Sigmoid colon (tissue), 7 donors: ENCODE results near the gene NPC1. TPM values are rescaled to one million over a fixed set of nuclear protein-coding genes. Genes with fewer than 3 reads are reported as not detected.

Experiments
- DNase-seq: peaks from one replicate; pipeline ENCODE4 v3.0.0-alpha.2; 2019
- H3K27ac ChIP-seq, 4 donors: fragments of 200-600 bp; sonication (generic); one replicate each; pipeline ENCODE4 v1.5.1; 2016 to 2019; ENCODE audit warnings: mild to moderate bottlenecking in 1 of 4
- H3K27me3 ChIP-seq, 3 donors: fragments of 200-600 bp; sonication (generic); one replicate each; pipeline ENCODE4 v1.5.1; 2019; ENCODE audit warnings: mild to moderate bottlenecking in 1 of 3
- H3K36me3 ChIP-seq, 4 donors: fragments of 200-600 bp; sonication (generic); one replicate each; pipeline ENCODE4 v1.5.1; 2016 to 2019
- H3K4me1 ChIP-seq, 4 donors: fragments of 200-600 bp; sonication (generic); one replicate each; pipeline ENCODE4 v1.5.1; 2017 to 2019
- H3K4me3 ChIP-seq, 4 donors: fragments of 200-600 bp; sonication (generic); one replicate each; pipeline ENCODE4 v1.5.1; 2017 to 2019; ENCODE audit warnings: mild to moderate bottlenecking in 2 of 4, moderate library complexity in 1 of 4
- H3K9me3 ChIP-seq, 4 donors: fragments of 200-600 bp in 3 of 4; sonication (generic) in 3 of 4; one replicate each; pipeline versions ENCODE4 v1.5.1 to v1.6.1; 2013 to 2019
- CTCF ChIP-seq, 4 experiments: fragments of 450-650 bp in 3 of 4; fragments of 200-600 bp in 1 of 4; IDR thresholded peaks; one replicate each; pipeline ENCODE4 v1.5.1; 2016 to 2019; ENCODE audit warnings: antibody characterized with exemption in 4 of 4, mild to moderate bottlenecking in 3 of 4, moderate library complexity in 2 of 4
- EP300 ChIP-seq, 4 donors: sonication (generic); formaldehyde crosslinking; IDR thresholded peaks; one replicate each; pipeline ENCODE4 v1.6.1; 2017; ENCODE audit warnings: antibody characterized with exemption in 4 of 4
- POLR2A ChIP-seq, 2 donors: fragments of 450-650 bp; IDR thresholded peaks; one replicate each; pipeline ENCODE4 v1.6.1; 2016; ENCODE audit warnings: antibody characterized with exemption in 2 of 2, mild to moderate bottlenecking in 2 of 2, moderate library complexity in 2 of 2
- POLR2AphosphoS5 ChIP-seq, 4 donors: sonication (generic); formaldehyde crosslinking; IDR thresholded peaks; one replicate each; pipeline ENCODE4 v1.6.1; 2017; ENCODE audit warnings: antibody characterized with exemption in 4 of 4
- WGBS, 2 donors: extraction: QIAGEN DNeasy Blood & Tissue Kit; methylation state at CpG; one replicate each; pipeline ENCODE4 v1.1.7; 2013; 5-methylcytosine and 5-hydroxymethylcytosine counted together
- intact Hi-C: fragments of 100-400 bp; cut with DNase I; formaldehyde crosslinking; loops from one replicate; pipeline ENCODE4 v1.15.1; 2023
- polyA plus RNA-seq, 3 donors: library from polyadenylated mRNA; stranded (reverse); fragments of 200-250 nt; gene quantifications; one replicate each; pipeline ENCODE4 v1.2.3, GENCODE V29; 2013
- total RNA-seq, 4 donors: library from RNA; depleted of rRNA; stranded (reverse); fragments of >200 nt; gene quantifications; one replicate each; pipeline ENCODE4 v1.1.0, GENCODE V29; 2016
- donor health status: healthy with polysubstance abuse.
- donor health status: Bipolar disorder and iron deficiency.
- donor health status: healthy.

NPC1 gene
- total and polyA plus RNA-seq, 7 donors: 9.0 to 59.2 (median 34.9) TPM

- H3K4me1 ChIP-seq: no peaks in the 10 kb centered on the region
- intact Hi-C loops: no loop called here
- no peak overlapping the region for H3K4me3 ChIP-seq
- WGBS, 2 donors: 88 to 89% methylated on average over 6 of the region's 6 CpGs
- H3K9me3 ChIP-seq: no peaks in the 10 kb centered on the region
- peaks cover 39 to 100% (median 83%) of the 10 kb centered on the region in 4 donors for H3K36me3 ChIP-seq
- no peak for TF ChIP-seq EP300 (IDR thresholded peaks at IDR 0.05)
- TF ChIP-seq POLR2A (IDR thresholded peaks at IDR 0.05): no peak
- TF ChIP-seq POLR2AphosphoS5 (IDR thresholded peaks at IDR 0.05): no peak
- no peak for TF ChIP-seq CTCF (IDR thresholded peaks at IDR 0.05)
- no peak for DNase-seq
- no peaks in the 10 kb centered on the region for H3K27me3 ChIP-seq
- H3K27ac ChIP-seq: peak overlapping the region in 1 of 4 donors; percentile 40
Measured at GRCh38 chr18:23538870-23539269, 47.4 kb downstream of the NPC1 start.

- no peak for DNase-seq
- TF ChIP-seq POLR2AphosphoS5 (IDR thresholded peaks at IDR 0.05) (no peak), EP300 (IDR thresholded peaks at IDR 0.05) (no peak), POLR2A (IDR thresholded peaks at IDR 0.05) (no peak), CTCF (IDR thresholded peaks at IDR 0.05) (no peak)
- no peaks in the 10 kb centered on the region for H3K9me3 ChIP-seq
- no peaks in the 10 kb centered on the region for H3K4me1 ChIP-seq
- peaks cover 40 to 100% (median 88%) of the 10 kb centered on the region in 4 donors for H3K36me3 ChIP-seq
- H3K27ac ChIP-seq: peak overlapping the region in 1 of 4 donors; percentile 40
- H3K4me3 ChIP-seq: no peak overlapping the region
- intact Hi-C loops: no loop called here
- no peaks in the 10 kb centered on the region for H3K27me3 ChIP-seq
- WGBS, 2 donors: 95 to 96% methylated on average over 9 of the region's 9 CpGs
Measured at GRCh38 chr18:23538001-23538400, 48.3 kb downstream of the NPC1 start.

GRCh38 chr18:23537274-23537673 lies 49.0 kb downstream of the NPC1 start:
- no peaks in the 10 kb centered on the region for H3K4me1 ChIP-seq
- H3K27me3 ChIP-seq: no peaks in the 10 kb centered on the region
- H3K4me3 ChIP-seq: no peak overlapping the region
- DNase-seq: no peak
- peak overlapping the region in 1 of 4 donors; percentile 24 for H3K27ac ChIP-seq
- peaks cover 40 to 98% (median 85%) of the 10 kb centered on the region in 4 donors for H3K36me3 ChIP-seq
- intact Hi-C loops: no loop called here
- no peak for TF ChIP-seq POLR2AphosphoS5 (IDR thresholded peaks at IDR 0.05)
- TF ChIP-seq CTCF (IDR thresholded peaks at IDR 0.05): no peak
- no peak for TF ChIP-seq EP300 (IDR thresholded peaks at IDR 0.05)
- TF ChIP-seq POLR2A (IDR thresholded peaks at IDR 0.05): no peak
- 96 to 97% methylated on average over 7 of the region's 7 CpGs for WGBS, 2 donors
- no peaks in the 10 kb centered on the region for H3K9me3 ChIP-seq

- 93 to 97% methylated on average over 5 of the region's 5 CpGs for WGBS, 2 donors
- Histone ChIP-seq H3K36me3 (peaks cover 40 to 98% (median 86%) of the 10 kb centered on the region in 4 donors), H3K27ac (no peak overlapping the region), H3K4me1 (no peaks in the 10 kb centered on the region), H3K9me3 (no peaks in the 10 kb centered on the region), H3K4me3 (no peak overlapping the region), H3K27me3 (no peaks in the 10 kb centered on the region)
- intact Hi-C loops: no loop called here
- TF ChIP-seq POLR2AphosphoS5 (IDR thresholded peaks at IDR 0.05): no peak
- no peak for TF ChIP-seq CTCF (IDR thresholded peaks at IDR 0.05)
- no peak for TF ChIP-seq EP300 (IDR thresholded peaks at IDR 0.05)
- no peak for TF ChIP-seq POLR2A (IDR thresholded peaks at IDR 0.05)
- DNase-seq: no peak
Measured at GRCh38 chr18:23536204-23536603, 50.1 kb downstream of the NPC1 start.

- no peaks in the 10 kb centered on the region for H3K27me3 ChIP-seq
- H3K36me3 ChIP-seq: peaks cover 41 to 98% (median 87%) of the 10 kb centered on the region in 4 donors
- H3K4me3 ChIP-seq: no peak overlapping the region
- TF ChIP-seq POLR2AphosphoS5 (IDR thresholded peaks at IDR 0.05): no peak
- no peak for TF ChIP-seq CTCF (IDR thresholded peaks at IDR 0.05)
- TF ChIP-seq EP300 (IDR thresholded peaks at IDR 0.05): no peak
- TF ChIP-seq POLR2A (IDR thresholded peaks at IDR 0.05): no peak
- no peaks in the 10 kb centered on the region for H3K9me3 ChIP-seq
- intact Hi-C loops: no loop called here
- H3K4me1 ChIP-seq: no peaks in the 10 kb centered on the region
- H3K27ac ChIP-seq: peak overlapping the region in 1 of 4 donors; percentile 30
- WGBS, 2 donors: 95 to 96% methylated on average over 16 of the region's 16 CpGs
- DNase-seq: no peak
Measured at GRCh38 chr18:23534276-23534675, 52.0 kb downstream of the NPC1 start.
